ENCODE data around the gene ASPRV1.

GRCh38 chr2:70003093-70003830 lies 41.8 kb upstream of the ASPRV1 start:
- TF ChIP-seq CTCF (IDR thresholded peaks at IDR 0.05) (no peak), EP300 (IDR thresholded peaks at IDR 0.05) (no peak)
